Upper lobe of right lung (tissue), 1 donor: ENCODE data around the gene KIAA1217. TPM values are rescaled to one million over a fixed set of nuclear protein-coding genes. Genes with fewer than 3 reads are reported as not detected.

Source experiments
- ATAC-seq: fragments of 200-7000 bp; cut with Tn5 transposase; one replicate; pipeline ENCODE4 v1.9.1; 2020; ENCODE audit warnings: mild to moderate bottlenecking, moderate library complexity
- DNase-seq: peaks from one replicate; pipeline ENCODE4 v3.0.0-alpha.2; 2020
- H3K27ac ChIP-seq: fragments of 200-600 bp; one replicate; pipeline ENCODE4 v1.8.0; 2022
- H3K27me3 ChIP-seq: fragments of 200-600 bp; one replicate; pipeline ENCODE4 v1.8.0; 2022; ENCODE audit warnings: mild to moderate bottlenecking
- H3K36me3 ChIP-seq: fragments of 200-600 bp; one replicate; pipeline ENCODE4 v1.8.0; 2022
- H3K4me1 ChIP-seq: fragments of 200-600 bp; one replicate; pipeline ENCODE4 v1.8.0; 2022
- H3K4me3 ChIP-seq: fragments of 200-600 bp; one replicate; pipeline ENCODE4 v1.8.0; 2022; ENCODE audit warnings: mild to moderate bottlenecking
- H3K9me3 ChIP-seq: fragments of 200-600 bp; one replicate; pipeline ENCODE4 v1.8.0; 2022
- CTCF ChIP-seq: fragments of 200-600 bp; IDR thresholded peaks from one replicate; pipeline ENCODE4 v1.8.0; 2022; ENCODE audit warnings: antibody characterized with exemption
- intact Hi-C: fragments of 100-400 bp; cut with DNase I; formaldehyde crosslinking; loops from one replicate; pipeline ENCODE4 v1.11.0; 2022
- total RNA-seq: library from RNA; stranded (reverse); fragmentation: NEBNext Ultra II Directional; extraction: Animal tissue kit (Norgen Biotek cat#: 25700); gene quantifications from one replicate; pipeline ENCODE4 v1.2.1, GENCODE V29; 2021
- donor health status: DM: no; HTN: yes; CAD: no; lungs with severe emphysema.

KIAA1217 gene
- total RNA-seq, 1 donor from 2014 or later: 23.5 TPM

GRCh38 chr10:24371396-24371795 is 162.5 kb downstream of the KIAA1217 start:
- H3K27ac ChIP-seq: no peak overlapping the region
- no peak overlapping the region for H3K4me3 ChIP-seq
- DNase-seq (no peak), ATAC-seq (no peak)
- H3K4me1 ChIP-seq: no peaks in the 10 kb centered on the region
- no peak for TF ChIP-seq CTCF
- H3K36me3 ChIP-seq: no peaks in the 10 kb centered on the region
- no peaks in the 10 kb centered on the region for H3K27me3 ChIP-seq
- no peaks in the 10 kb centered on the region for H3K9me3 ChIP-seq
- intact Hi-C loops: no loop called here

- Histone ChIP-seq H3K27me3 (no peaks in the 10 kb centered on the region), H3K27ac (no peak overlapping the region), H3K4me1 (no peaks in the 10 kb centered on the region), H3K36me3 (no peaks in the 10 kb centered on the region), H3K4me3 (no peak overlapping the region), H3K9me3 (no peaks in the 10 kb centered on the region)
- no peak for DNase-seq
- intact Hi-C loops: no loop called here
- ATAC-seq: no peak
- TF ChIP-seq CTCF: no peak
These were observed 165.4 kb downstream of the KIAA1217 start for GRCh38 chr10:24374134-24374915.

GRCh38 chr10:24375510-24375909 is 166.6 kb downstream of the KIAA1217 start:
- DNase-seq: no peak
- Histone ChIP-seq H3K27me3 (no peaks in the 10 kb centered on the region), H3K4me1 (no peaks in the 10 kb centered on the region), H3K4me3 (no peak overlapping the region), H3K27ac (no peak overlapping the region), H3K9me3 (no peaks in the 10 kb centered on the region), H3K36me3 (no peaks in the 10 kb centered on the region)
- TF ChIP-seq CTCF: no peak
- intact Hi-C loops: no loop called here
- no peak for ATAC-seq

- intact Hi-C loops: no loop called here
- H3K27me3 ChIP-seq: no peaks in the 10 kb centered on the region
- no peak overlapping the region for H3K27ac ChIP-seq
- H3K9me3 ChIP-seq: no peaks in the 10 kb centered on the region
- no peaks in the 10 kb centered on the region for H3K36me3 ChIP-seq
- ATAC-seq (no peak), DNase-seq (no peak)
- H3K4me1 ChIP-seq: no peaks in the 10 kb centered on the region
- no peak overlapping the region for H3K4me3 ChIP-seq
- TF ChIP-seq CTCF: no peak
These were observed 167.8 kb downstream of the KIAA1217 start for GRCh38 chr10:24376731-24377130.

- Histone ChIP-seq H3K27me3 (no peaks in the 10 kb centered on the region), H3K36me3 (no peaks in the 10 kb centered on the region), H3K4me1 (peaks cover 2% of the 10 kb centered on the region), H3K9me3 (no peaks in the 10 kb centered on the region), H3K27ac (no peak overlapping the region), H3K4me3 (no peak overlapping the region)
- ATAC-seq (no peak), DNase-seq (no peak)
- intact Hi-C loops: no loop called here
- TF ChIP-seq CTCF: no peak
These were observed 169.4 kb downstream of the KIAA1217 start for GRCh38 chr10:24378126-24378920.
